Retinal pigment epithelial cell (primary cell): ENCODE measurements around the gene CCDC14.
"Not testable (repeated sequence)": the region's sequence is repeated elsewhere in the genome, so short reads cannot be mapped to it uniquely, and the experiment has no call there.

Source experiments
- DNase-seq: peaks from one replicate; pipeline ENCODE4 v3.0.0-alpha.2; 2010; ENCODE audit warnings: low read depth
- H3K4me3 ChIP-seq: 2 replicates; pipeline ENCODE4 v1.5.1; 2011; ENCODE audit warnings: mild to moderate bottlenecking, low read length, control low read depth, moderate library complexity
- TF ChIP-seq, protein P1 (sequence below): conservative IDR thresholded peaks from 2 replicates; pipeline ENCODE4 v1.5.1; 2011; ENCODE audit warnings: low read depth, low read length, control low read depth, inconsistent platforms

CCDC14 gene

GRCh38 chr3:123984957-123985356 is 23.9 kb upstream of the CCDC14 start:
- TF ChIP-seq, protein P1, sequence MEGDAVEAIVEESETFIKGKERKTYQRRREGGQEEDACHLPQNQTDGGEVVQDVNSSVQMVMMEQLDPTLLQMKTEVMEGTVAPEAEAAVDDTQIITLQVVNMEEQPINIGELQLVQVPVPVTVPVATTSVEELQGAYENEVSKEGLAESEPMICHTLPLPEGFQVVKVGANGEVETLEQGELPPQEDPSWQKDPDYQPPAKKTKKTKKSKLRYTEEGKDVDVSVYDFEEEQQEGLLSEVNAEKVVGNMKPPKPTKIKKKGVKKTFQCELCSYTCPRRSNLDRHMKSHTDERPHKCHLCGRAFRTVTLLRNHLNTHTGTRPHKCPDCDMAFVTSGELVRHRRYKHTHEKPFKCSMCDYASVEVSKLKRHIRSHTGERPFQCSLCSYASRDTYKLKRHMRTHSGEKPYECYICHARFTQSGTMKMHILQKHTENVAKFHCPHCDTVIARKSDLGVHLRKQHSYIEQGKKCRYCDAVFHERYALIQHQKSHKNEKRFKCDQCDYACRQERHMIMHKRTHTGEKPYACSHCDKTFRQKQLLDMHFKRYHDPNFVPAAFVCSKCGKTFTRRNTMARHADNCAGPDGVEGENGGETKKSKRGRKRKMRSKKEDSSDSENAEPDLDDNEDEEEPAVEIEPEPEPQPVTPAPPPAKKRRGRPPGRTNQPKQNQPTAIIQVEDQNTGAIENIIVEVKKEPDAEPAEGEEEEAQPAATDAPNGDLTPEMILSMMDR = no peak
- DNase-seq = no peak
- no peak overlapping the region for H3K4me3 ChIP-seq

- no peak overlapping the region for H3K4me3 ChIP-seq
- TF ChIP-seq, protein P1 = no peak
- DNase-seq = no peak
Measured at GRCh38 chr3:123984350-123984749, 23.3 kb upstream of the CCDC14 start.

DNA sequence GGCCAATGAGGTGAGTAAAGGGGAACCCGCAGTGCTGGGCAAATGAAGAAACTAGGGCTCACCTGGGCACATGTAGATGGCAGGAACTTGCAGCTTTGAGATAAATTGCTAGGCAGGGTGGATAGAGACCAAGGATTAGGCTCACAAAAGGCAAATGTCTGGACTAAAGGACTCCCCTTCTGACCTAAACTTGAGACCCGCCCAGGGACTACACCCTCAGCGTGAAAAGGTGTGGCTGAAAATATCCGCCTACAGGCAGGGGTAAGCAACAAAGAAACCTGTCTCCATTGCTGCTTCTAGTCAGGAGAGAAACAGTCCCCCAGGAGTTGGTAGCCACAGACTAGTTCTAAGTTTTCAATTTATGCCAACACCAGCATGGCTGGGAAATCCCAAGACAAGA is 20.3 kb upstream of the CCDC14 start:
- H3K4me3 ChIP-seq, DNase-seq: not testable (repeated sequence)

DNA sequence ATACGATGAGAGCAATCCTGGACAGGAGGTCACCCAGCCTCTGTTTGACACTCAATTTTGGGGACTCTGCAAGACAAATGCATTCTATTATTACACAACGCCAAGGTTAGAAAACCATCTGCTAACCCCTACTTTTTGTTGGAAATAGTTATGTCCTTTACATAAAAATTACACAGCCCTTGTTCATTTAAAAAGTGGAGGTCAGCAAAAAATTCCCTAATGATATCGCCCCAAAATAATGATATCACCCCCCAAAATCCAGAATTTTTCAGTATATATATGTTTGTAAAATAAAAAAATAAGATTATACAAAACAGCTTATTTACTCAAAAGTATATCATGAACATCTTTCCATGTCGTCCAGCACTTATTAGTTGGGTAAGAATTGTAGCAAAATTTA is 19.5 kb upstream of the CCDC14 start:
- no peak for DNase-seq
- H3K4me3 ChIP-seq = peak overlapping the region; percentile 58
- TF ChIP-seq, protein P1 = no peak

- peak overlapping the region; percentile 58 for H3K4me3 ChIP-seq
- not testable (repeated sequence) for DNase-seq
- TF ChIP-seq, protein P1 = peak; percentile 61
Measured at GRCh38 chr3:123979525-123980501, 18.8 kb upstream of the CCDC14 start.

DNA sequence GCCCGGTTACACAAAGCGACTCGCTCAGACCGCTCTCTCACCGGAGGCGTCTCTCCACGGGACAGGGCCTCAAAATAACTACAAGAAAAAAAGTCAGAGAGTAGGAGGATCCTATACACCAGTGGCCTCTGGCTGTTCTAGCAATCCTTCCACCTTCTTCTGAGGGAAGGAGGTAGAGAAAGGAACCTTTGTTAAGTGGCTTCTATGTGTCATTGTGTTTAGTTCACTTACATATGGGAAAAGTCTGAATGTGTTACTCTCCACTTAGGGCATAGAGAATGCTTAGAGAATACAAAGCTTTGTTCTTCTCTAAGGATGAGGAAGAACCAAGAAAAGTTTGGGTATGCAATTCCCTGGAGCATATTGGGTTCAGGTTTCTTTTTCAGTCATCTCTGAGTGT is 15.9 kb upstream of the CCDC14 start:
- DNase-seq, H3K4me3 ChIP-seq: not testable (repeated sequence)

GRCh38 chr3:123976181-123976898 is 15.3 kb upstream of the CCDC14 start:
- H3K4me3 ChIP-seq = not testable (repeated sequence)
- peak; percentile 10 for DNase-seq

GRCh38 chr3:123975030-123975429 is 14.0 kb upstream of the CCDC14 start:
- not testable (repeated sequence) for H3K4me3 ChIP-seq, DNase-seq

DNA sequence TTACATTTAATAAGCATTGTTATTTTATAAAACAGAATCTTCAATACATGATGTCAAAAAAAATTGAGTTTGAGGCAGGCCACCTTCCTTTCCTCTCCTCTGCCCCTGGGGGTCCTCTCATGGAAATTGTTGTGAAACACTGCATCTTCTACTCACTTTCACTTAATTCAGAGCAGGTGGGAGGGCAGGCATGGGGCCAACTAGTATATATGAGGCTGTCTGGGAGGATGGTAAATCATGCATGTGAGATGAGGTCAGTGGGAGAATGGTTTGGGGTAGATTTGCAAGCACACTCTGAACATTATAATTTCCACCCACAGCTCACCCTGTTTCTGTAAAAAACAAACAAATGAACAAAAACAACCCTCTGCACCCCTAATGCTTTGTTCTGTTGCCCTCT is 10.4 kb upstream of the CCDC14 start:
- H3K4me3 ChIP-seq = no peak overlapping the region
- TF ChIP-seq, protein P1 = no peak
- no peak for DNase-seq

DNA sequence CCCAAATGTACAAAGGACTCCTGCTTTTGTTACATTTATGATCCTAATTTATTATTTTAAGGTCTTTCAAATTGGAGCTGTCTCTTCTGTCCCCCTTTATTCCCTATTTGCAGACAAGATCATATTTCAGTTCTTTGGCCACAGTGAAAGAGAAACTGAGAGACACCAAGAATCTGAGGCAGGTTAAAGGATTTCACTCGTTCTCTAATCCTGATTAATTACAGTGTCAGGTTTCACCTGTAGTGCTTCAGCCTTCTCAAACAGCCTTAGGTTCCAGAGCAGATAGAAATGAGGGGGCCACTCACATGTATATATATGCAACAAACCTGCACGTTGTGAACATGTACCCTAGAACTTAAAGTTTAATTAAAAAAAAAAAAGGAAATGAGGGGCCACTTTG is 6.2 kb upstream of the CCDC14 start:
- not testable (repeated sequence) for DNase-seq, H3K4me3 ChIP-seq

DNA sequence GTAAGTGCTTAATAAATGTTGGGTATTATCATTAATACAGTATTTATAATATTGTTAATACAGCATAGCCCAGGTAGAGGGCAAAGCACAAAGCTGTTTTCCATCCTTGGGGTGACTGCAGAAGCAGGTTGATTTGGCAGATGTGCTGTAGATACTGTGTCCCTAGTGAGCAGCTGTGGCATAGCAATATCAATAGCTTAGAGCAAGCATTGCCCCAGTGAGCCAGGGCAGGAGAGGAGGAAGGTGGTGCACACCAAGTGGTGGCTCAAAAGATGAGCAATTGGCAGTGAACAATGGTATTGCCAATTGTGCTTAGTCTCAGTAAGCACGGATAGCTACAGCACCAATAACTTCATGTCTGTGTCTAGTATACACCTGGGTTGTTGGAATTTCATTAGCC is 5.8 kb upstream of the CCDC14 start:
- DNase-seq, H3K4me3 ChIP-seq: not testable (repeated sequence)

- H3K4me3 ChIP-seq, DNase-seq: not testable (repeated sequence)
Measured at GRCh38 chr3:123964793-123965192, 3.8 kb upstream of the CCDC14 start.
